Cortex of kidney (tissue), 1 donor: Measurements from ENCODE around the gene SYNJ2.

Source experiments
- DNase-seq: peaks from one replicate; lab custom pipeline; 2025; lab: John Stamatoyannopoulos, UW

Gene SYNJ2

GRCh38 chr6:158043008-158043407 lies 61.3 kb downstream of the SYNJ2 start:
- no peak for DNase-seq

GRCh38 chr6:158043586-158044524 lies 62.2 kb downstream of the SYNJ2 start:
- DNase-seq: no peak

GRCh38 chr6:158044525-158044888 lies 62.8 kb downstream of the SYNJ2 start:
- DNase-seq: no peak

- DNase-seq: no peak
Observed at GRCh38 chr6:158046201-158047126, 64.8 kb downstream of the SYNJ2 start.

GRCh38 chr6:158047127-158047518 lies 65.5 kb downstream of the SYNJ2 start:
- no peak for DNase-seq

- DNase-seq: no peak
Observed at GRCh38 chr6:158047563-158048323, 66.1 kb downstream of the SYNJ2 start.

- DNase-seq: no peak
Observed at GRCh38 chr6:158048589-158048988, 66.9 kb downstream of the SYNJ2 start.

- no peak for DNase-seq
Observed at GRCh38 chr6:158049055-158050028, 67.7 kb downstream of the SYNJ2 start.

- DNase-seq: no peak
Observed at GRCh38 chr6:158050107-158050735, 68.6 kb downstream of the SYNJ2 start.

- DNase-seq: no peak
Observed at GRCh38 chr6:158050955-158051354, 69.3 kb downstream of the SYNJ2 start.

GRCh38 chr6:158051968-158052367 lies 70.3 kb downstream of the SYNJ2 start:
- DNase-seq: no peak

GRCh38 chr6:158053377-158054313 lies 72.0 kb downstream of the SYNJ2 start:
- DNase-seq: no peak

GRCh38 chr6:158056355-158056754 lies 74.7 kb downstream of the SYNJ2 start:
- DNase-seq: no peak

GRCh38 chr6:158056804-158057203 lies 75.1 kb downstream of the SYNJ2 start:
- DNase-seq: no peak

GRCh38 chr6:158057213-158057987 lies 75.7 kb downstream of the SYNJ2 start:
- DNase-seq: no peak

- DNase-seq: no peak
Observed at GRCh38 chr6:158058171-158058651, 76.5 kb downstream of the SYNJ2 start.

- no peak for DNase-seq
Observed at GRCh38 chr6:158059108-158059507, 77.4 kb downstream of the SYNJ2 start.
